ENCODE data around the gene NHLRC4.

The NHLRC4 gene

DNA sequence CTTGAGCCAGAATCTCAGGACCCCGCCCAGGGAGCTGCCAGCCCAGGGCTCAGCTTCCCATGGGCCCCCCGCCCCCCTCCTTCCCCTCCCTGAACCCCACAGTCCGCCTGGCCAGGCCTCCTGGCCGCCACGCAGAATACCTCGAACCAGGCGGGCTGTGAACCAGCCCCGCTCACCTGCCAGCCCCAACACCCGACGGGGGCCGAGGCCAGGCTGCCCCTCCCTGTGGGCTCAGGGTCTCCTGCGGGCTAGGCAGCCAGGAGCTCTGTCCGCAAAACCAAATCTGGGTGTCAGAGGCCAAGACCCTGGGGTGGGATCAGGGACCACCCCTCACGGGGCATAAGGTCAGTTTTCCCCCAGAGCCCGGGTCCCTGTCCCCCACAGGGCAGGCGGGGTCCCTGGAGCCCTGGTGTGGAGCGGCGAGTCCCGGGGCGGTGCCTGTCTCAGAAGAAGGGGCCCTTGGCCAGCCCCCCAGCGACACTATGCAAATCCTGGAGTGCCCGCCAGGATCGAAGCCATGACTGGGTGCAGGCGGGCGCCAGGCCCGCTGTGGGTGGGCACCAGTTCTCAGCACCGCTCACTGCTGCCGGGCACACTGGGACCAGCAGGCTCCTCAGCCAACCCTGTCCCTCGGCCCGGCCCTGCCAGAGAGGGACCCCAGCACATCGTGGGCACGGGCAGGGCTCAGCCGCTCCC, 13.1 kb upstream of the NHLRC4 start:
- DNase-seq (ENCODE audit: low spot score), result no peak

DNA sequence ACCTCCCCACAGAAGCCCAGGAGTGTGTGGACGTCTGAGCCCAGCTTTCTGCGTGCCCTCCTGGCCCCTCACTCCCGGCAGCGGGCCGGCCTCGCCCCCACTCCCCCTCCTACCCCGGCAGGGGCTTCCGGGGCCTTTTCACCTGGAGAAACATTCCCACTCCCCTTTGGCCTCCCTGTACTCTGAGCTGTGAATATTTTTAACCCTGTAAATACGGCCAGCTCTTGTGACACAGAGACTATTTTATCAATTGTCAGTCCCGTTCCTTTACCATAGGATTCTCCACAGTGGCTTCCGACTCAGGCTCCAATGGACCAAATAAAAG, 12.5 kb upstream of the NHLRC4 start:
- no peak for DNase-seq (ENCODE audit: low spot score)

- DNase-seq (ENCODE audit: low spot score), result peak; percentile 70
Observed at GRCh38 chr16:554640-555365, 12.0 kb upstream of the NHLRC4 start.

- DNase-seq (ENCODE audit: low spot score), result no peak
Observed at GRCh38 chr16:555528-556473, 11.0 kb upstream of the NHLRC4 start.

- DNase-seq (ENCODE audit: low spot score), result no peak
Observed at GRCh38 chr16:556474-557173, 10.2 kb upstream of the NHLRC4 start.

DNA sequence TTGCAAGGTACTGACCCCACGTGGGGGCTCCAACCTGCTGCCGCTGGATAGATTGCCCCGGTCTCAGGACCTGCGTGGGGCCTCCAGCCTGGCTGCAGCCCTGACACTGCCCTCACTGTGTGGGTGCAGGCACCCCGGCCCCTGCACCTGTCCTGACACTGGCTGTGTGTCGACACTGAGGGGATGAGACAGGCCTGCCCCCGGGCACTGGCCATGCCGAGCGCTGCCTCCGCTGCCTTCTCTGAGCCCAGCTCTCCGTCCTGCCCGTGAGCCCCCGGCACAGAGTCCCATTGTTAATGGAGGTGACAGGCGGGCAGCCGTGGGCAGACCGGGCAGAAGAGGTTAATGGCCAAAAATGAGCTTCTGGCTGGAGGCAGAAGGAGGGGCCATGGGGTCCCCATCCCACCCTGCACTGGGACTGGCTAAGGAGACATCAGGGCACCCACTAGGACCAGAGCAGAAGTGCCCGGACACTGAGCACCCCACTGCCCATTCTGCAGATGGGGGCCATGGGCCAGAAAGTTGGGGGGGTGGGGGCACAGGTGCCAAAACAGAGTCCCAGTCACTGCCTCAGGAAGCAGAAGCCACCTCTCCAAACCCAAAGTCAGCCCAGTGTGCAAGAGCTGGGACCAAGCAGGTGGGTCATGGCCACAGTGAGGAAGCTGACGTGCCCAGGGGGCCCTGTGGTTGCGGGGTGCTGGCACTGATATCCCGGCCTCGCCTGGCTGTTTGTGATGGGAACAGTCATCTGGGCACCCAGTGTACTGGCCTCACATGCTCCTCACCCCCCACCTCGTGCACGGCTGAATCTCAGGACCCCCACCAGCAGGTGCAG, 9.1 kb upstream of the NHLRC4 start:
- no peak for DNase-seq (ENCODE audit: low spot score)

GRCh38 chr16:558298-559020, 8.3 kb upstream of the NHLRC4 start:
- DNase-seq (ENCODE audit: low spot score), result no peak

- no peak for DNase-seq (ENCODE audit: low spot score)
Observed at GRCh38 chr16:559021-559380, 7.8 kb upstream of the NHLRC4 start.

GRCh38 chr16:559411-560203, 7.2 kb upstream of the NHLRC4 start:
- no peak for DNase-seq (ENCODE audit: low spot score)

DNA sequence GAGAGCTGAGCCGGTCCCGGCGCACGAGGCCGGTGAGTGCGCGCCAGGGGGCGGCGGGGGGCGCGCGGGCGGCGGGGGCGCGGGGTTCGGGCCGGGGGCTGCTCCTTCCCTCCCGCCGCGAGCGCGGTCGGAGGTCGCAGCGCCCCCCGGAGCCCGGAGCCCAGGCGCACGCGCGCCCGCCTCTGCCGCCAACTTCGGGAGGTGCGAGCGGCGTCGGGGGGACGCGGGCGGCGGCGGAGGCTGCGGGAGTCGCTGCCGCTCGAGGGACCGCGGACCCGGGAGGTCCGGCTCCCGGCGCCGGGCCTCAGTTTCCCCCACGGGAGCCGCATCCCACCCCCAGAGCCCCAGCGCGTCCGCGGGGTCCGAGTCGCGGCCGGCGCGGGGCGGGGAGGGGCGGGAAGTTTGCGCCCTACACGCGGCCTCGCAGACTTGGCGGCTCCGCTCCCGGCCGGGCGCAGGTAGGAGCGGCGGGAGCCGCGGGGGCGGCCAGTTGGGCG, 6.6 kb upstream of the NHLRC4 start, which contains the start of gene PRR35:
TSS of gene PRR35 (plus strand) at position 191 of the 497 bp plus-strand sequence. CDS start 2,901 bp downstream, outside the sequence.
- no peak for DNase-seq (ENCODE audit: low spot score)

GRCh38 chr16:560701-561412, 5.9 kb upstream of the NHLRC4 start:
- DNase-seq (ENCODE audit: low spot score), result no peak

GRCh38 chr16:561413-561794, 5.4 kb upstream of the NHLRC4 start:
- DNase-seq (ENCODE audit: low spot score), result no peak

DNA sequence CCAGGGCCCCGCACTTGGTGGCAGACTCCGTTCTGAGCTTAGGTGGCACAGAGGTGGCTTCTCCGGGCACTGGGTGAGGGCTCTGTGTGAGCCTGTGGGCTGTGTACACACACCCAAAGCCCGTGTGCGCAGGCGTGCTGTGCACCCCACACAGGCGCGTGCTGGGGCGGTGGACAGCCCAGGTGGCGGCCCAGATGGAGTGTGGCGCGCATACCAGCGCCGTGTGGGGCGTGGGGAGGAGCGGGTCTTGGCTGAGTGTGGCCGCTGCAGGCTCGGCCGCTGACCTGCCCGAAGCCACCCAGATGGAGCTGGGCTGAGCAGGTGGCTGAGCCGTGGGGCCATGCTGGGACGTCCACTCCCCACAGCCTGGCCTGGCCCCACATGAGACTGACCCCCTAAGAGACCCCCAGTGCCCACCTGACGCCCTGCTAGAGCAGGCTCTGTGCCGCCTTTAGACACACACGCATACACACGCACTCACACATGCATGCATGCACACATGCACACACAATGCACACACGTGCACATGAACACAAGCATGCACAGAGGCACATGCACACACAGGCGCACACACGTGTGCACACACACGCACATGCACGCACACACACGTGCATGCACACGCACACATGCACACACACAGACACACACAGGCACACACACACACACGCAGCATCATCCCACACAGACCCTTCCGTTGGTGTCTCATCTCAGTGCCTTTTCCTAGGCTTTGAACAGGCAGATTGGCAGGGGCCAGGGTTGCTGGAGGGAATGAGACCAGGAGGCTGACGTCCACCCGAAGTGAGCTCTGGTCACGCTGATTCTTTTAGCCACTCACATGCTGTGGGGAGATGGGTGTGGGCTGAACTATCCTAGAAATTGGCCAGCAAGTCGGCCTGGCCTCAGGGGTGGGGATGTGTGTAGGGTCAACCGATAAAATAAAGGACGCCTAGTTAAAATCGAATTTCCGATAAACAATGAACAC, 4.6 kb upstream of the NHLRC4 start:
- DNase-seq (ENCODE audit: low spot score), result no peak

DNA sequence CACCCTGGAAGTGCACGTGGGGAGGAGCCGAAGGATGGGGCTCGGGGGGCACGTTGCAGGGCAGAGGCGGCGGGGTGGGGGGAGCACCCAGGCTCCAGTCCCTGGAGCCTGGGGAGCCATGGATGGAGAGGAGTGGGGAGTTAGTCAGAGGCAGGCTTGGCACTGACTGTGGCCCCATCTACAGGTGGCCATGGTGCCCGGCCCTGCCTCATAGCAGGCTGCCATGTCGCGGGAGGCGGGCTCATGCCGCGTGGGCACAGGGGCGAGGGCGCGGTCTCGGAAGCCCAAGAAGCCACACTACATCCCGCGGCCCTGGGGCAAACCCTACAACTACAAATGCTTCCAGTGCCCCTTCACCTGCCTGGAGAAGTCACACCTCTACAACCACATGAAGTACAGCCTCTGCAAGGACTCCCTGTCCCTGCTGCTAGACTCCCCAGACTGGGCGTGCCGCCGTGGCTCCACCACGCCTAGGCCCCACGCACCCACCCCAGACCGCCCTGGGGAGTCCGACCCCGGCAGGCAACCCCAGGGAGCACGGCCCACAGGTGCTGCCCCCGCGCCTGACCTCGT, 3.6 kb upstream of the NHLRC4 start:
- DNase-seq (ENCODE audit: low spot score), result no peak

GRCh38 chr16:564690-565418, 2.0 kb upstream of the NHLRC4 start:
- DNase-seq (ENCODE audit: low spot score), result no peak
